ENCODE measurements around the gene C3orf85.
"Not testable (repeated sequence)": the region's sequence is repeated elsewhere in the genome, so short reads cannot be mapped to it uniquely, and the experiment has no call there.

Gene C3orf85, protein sequence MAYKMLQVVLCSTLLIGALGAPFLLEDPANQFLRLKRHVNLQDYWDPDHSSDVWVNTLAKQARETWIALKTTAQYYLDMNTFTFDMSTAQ

DNA sequence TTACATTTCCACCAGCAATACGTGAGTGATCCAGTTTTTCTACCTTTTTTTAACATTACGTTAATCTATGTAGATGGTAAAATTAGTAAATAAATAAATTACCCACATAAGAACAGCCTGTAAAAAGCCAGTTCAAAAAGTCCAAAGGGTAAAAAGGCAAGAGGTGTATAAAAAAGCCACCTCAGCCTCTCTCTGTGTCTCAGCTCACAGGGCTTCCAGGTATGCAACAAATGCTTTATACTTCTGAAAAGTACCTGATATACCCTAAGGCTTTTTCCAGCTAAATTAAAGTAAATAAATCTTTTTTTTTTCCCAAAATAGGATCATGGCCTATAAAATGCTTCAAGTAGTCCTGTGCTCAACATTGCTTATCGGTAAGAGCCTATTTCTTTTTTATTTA, at the start of gene C3orf85:
TSS of gene C3orf85 (plus strand) at position 197 of the 400 bp plus-strand sequence. CDS start at position 326, 129 bp downstream.
- DNase-seq (ENCODE audit: low read depth) = no peak

DNA sequence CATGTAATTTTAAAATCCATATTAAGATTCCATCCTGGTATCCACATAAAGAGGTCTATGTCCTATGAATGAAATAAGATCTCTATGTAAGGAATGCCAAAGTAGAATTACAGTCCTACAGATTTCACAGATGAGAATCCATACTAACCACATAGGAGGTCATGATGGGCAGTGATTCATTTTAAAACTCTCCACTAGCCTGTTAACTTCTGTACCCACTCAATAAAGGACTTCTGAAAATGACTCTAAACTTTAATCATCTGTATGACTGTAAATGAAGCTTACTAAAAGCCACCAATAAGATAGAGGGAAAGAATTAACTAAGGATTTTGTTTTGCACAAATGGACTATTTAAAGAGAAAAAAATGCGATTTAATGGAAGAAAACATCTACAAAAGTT, 47.3 kb upstream of the C3orf85 start:
- DNase-seq (ENCODE audit: low read depth) = no peak

DNA sequence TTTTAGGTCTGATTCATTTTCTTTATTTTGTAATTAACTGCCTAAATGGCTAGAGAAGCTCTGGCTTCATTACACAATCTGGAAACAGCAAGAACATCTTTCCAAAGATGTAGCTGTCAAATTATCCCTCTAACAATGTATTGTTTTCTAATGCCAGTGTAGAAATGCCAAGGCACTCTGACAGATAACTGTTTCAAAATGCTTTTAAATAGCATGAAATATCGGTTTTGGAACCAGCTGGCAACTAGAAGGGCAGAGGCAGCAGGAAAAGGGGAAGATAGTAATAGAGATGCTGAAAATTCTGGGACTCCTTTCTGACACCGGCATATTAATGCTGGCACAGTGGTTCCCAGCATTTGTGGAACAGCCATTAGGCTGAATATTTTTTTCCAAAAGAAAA, 44.7 kb upstream of the C3orf85 start:
- DNase-seq (ENCODE audit: low read depth) = no peak

DNA sequence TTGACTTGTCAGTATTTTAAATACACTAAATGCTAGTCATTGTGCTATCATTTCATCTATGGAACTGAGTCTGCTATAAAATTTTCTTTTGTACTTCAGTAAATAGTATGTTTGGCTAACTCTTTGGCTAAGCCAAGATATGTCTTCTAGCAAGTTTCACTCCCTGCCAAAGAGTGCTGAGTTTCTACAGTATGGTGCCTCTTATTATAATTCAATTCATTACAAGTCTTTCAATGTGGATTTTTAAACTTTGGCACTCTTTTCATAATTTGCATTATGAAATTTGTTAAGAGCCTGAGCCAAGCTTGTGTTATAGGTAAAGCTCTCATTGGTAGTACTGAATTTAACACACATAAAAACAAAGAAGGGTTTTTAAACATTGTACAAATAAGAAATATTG, 43.0 kb upstream of the C3orf85 start:
- DNase-seq (ENCODE audit: low read depth) = no peak

DNA sequence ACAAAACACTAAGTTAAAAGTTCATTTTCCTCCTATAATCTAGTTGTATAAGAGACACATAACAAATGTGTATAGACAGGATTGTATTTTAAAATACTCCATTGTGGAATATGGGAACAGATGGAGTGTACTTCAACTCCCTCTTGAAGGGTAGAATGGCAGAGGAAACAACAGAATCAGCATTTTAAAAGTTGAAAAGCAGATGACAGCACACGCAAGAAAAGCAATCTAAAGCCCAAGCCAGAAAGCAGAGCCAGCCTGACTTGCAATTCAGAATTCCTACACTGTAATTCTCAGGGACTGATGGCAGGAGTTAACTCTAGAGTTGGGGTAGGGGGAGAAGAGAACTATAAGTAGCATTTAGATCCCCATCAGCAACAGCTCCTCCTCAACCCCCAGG, 41.4 kb upstream of the C3orf85 start:
- no peak for DNase-seq (ENCODE audit: low read depth)

DNA sequence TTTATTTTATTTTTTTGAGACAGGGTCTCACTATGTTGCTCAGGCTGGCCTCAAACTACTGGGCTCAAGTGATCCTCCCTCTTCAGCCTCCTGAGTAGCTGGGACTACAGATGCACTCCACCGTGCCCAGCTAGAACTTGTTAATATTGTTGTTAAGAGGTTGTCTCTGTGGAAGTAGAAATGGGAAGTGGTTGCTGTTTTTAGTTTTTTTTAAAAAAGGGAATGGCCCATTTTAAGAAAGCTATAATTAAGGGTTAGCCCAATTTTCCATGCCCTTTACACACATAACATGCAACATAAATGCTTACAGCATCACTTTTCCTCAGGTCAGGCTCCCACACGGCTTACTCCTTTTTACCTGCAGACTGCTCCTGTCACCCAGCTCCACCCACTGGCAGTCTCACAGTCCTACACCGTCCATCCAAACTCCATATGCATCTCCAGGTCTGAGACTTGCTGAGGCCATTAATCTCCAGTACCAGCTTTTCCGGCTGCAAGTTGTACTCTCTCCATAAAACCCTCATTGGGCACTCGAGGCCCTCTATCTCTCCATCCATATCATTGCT, 38.4 kb upstream of the C3orf85 start:
- DNase-seq (ENCODE audit: low read depth) = no peak

DNA sequence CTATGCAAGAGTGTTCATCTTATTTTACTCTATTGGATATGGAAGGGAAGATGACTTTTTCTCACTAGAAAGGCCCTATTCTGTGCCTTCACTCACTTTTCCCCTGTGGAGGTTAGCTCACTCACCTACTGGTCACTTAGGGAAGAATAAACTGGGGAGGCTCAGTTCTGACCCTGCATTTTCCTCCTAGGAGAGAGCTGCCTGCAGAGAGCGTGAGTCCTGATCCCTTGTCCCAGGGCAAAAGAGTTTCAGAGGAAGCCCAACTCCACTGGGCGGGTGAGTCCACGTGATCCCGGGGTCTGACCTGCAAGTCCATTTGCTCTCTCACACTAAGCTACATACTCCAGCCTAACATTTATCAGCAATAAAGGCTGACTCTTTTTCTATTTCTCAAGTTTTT, 26.9 kb upstream of the C3orf85 start:
- DNase-seq (ENCODE audit: low read depth) = no peak

DNA sequence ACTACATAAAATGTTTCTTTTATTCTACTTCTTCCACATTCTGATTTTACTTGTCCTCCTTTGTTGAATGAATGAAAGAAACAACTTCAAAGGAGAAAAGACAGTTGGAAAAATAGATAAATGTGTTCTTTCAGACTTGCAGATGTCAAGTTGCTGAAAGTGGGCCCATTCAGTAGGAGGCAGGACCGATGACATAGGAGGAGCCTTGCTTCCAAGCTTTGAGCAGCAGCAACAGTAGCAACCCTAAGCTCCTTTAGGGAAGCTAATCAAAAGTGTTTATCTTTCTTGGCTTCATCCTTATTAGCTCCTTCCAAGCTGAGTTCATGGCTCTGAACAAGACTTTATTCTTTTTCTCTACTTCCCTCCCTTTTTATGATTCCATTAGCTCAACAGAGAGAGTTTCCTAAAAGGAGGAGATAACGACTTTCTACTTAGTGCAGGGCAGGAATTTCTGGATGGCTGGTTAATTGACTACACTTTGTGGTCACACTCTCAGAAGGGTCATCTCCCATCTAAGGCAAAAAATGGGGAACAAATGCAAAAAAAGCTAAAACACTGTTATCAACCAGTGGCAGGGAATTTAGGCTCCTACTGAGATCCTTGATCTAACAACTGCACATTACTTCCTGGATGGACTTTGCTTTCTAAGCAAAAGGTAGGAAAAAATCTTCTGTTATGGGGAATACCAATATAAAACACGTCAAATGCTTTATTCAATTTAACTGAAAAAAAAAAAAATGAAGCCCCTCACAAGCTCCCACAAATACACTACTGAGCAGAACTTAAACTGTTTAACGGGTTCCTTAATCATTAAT, 23.4 kb upstream of the C3orf85 start:
- DNase-seq (ENCODE audit: low read depth) = no peak

DNA sequence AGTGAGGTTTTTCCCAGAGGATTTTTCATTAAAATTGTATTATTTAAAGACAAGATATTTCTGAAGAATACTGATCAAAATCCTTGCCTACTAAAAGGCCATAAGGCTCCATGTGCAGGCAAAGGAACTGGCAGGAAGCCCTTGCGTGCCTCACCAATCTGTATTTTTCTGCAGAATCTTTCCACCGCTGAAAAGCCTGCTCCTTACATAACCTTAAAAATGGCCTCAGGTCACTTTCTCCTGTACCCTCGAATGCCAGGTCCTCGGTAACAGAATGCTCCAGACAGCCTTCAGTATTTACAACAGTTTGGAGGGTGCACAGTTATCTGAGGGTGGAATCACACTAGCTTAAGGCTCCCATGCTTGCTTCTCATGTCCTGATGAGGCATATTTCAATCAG, 21.8 kb upstream of the C3orf85 start:
- no peak for DNase-seq (ENCODE audit: low read depth)

DNA sequence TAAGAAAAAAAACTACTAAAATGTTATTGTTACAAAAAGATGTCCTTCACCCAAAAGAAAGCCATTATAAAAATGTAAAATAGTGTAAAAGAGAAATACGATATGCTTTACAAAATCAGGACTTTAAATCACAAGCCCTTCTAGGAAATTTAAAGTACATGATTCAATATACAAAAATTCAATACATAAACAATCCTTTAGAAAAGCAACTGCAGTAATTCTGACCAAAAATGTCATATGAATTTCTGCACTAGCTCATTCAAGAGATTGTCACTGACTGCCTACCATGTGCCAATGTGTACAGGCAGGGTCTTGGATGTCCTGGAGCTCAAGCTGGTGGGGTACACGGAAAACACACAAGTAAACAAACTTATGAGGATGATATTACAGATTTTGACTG, 21.1 kb upstream of the C3orf85 start:
- no peak for DNase-seq (ENCODE audit: low read depth)

DNA sequence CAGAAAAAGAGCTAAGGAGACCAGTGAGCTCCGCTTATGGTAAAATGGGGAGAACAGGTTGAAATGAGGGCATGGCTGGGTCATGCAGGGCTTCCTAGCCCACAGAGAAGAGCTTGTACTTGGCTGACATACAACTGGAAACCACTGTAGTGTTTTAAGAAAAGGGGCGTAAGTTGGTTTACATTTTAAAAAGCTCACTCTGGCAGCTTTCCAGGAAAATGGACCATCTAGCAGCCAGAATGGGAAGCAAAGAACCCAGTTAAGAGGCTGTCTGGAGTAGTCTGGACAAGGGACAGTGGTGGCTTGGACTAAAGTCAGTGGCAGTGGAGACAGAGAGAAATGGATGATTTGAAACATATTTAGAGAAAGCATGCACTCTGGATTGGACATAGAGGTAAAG, 20.5 kb upstream of the C3orf85 start:
- no peak for DNase-seq (ENCODE audit: low read depth)

DNA sequence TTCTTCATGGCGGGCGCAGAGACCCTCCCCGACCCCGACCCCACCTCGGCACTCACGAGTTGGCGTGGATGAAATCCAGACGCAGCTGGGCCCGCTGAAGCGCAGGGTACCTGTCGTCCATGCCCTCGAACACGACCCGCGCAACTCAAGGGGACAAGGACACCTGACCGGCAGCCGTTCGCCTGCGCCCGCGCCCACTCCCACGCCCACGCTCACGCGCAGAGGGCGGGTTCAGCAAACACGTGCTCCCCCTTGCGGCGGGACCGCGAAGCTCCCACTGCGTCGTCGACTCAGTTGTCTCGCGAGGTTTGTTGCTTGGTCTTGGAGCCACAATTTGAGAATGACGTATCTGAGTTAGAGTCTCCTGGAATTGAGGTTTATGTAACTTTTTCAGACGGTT, 18.6 kb upstream of the C3orf85 start, which contains the start of gene MORC1:
TSS of gene MORC1 (minus strand) at position 196 of the 400 bp plus-strand sequence. CDS start at position 121, 75 bp downstream.
- DNase-seq (ENCODE audit: low read depth) = no peak

DNA sequence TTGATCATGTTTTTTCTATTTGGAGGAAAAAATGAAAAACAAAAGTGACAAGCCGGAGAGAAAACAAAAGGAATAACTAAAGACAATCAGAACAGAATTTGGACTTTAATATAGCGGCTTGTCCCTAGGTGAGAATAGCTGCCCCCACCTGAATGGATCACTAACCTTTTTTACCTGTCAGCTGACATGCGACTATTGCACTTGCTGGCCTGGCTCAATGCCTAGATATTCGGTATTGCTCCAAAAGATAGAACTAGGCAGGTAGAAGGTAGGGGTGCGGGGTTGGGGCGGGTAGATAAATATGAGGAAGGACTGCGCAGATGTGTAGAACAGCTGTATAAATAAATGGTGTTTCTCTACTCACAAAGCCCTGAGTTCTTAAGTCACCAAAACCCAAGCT, 17.9 kb upstream of the C3orf85 start:
- no peak for DNase-seq (ENCODE audit: low read depth)

DNA sequence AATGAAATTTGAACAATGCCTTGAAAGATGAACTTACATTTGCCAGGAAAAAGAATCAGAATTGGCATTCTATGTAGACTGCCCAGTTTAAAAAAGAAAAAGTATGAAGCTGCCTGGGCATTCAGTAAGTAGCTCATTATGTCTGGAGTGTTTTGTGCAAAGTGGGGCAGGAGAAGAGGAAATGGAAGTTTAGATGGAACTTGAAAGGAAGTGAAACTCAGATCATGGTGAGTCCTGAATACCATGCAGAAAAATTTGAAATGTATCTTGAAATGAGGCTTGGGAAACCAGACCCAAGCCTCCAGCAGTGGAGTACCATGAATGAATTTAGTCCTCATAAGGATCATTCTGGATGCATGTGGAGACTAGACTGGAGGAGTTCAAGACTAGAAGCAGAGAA, 13.8 kb upstream of the C3orf85 start:
- no peak for DNase-seq (ENCODE audit: low read depth)

DNA sequence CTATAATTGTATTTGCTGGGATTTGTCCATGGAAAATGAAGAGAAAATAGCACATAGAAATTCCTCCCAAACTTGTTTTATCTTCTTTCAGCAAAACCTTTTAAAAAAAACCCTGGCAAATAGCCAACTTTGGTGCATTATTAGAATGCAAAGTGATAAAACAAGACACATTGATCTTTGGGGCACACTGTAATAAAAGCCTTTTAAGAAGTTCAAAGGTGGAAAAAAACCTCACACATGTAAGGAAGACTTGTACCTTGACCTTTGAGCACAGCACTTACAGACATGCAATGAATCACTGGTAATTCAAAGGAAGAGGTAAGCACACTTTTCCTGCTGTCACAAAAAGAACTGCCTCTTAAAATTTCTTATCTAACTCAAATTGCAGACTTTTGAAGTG, 10.6 kb upstream of the C3orf85 start:
- no peak for DNase-seq (ENCODE audit: low read depth)

DNA sequence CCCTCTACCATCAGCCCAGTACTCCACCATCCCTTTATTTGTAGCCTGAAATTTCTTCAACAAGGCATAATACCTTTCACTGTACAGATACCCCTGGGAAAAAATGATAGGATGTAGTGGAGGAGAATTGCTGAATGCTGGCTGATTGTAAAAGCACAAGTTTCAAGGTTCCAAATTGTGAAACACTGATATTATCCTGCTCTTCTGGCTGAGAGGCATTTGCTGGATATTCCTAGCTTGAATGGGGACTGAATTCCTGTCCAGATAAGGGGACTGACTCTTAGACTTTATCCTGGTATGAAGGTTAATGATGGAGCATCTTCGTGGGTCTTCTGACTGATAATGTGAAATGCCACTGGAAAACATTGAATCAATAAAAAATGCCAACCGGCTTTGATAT, 9.0 kb upstream of the C3orf85 start:
- no peak for DNase-seq (ENCODE audit: low read depth)

DNA sequence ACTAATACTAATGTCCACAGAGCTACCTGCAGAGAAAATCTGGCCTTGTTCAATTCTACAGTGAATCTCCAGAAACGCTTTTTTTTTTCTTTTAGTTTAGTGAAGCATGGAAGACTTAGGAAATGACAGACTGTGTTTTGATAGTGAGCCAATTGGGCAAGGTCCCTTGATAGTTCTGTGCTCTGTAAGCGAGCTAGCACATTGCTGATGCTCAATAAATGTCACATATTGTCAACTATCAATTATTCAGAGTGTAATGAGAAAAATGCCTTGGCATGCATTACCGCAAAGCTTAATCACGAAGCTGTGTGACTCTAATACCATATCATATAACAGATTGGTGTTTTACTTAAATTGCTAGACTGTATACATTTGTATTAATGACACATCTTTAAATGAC, 5.2 kb upstream of the C3orf85 start:
- no peak for DNase-seq (ENCODE audit: low read depth)

DNA sequence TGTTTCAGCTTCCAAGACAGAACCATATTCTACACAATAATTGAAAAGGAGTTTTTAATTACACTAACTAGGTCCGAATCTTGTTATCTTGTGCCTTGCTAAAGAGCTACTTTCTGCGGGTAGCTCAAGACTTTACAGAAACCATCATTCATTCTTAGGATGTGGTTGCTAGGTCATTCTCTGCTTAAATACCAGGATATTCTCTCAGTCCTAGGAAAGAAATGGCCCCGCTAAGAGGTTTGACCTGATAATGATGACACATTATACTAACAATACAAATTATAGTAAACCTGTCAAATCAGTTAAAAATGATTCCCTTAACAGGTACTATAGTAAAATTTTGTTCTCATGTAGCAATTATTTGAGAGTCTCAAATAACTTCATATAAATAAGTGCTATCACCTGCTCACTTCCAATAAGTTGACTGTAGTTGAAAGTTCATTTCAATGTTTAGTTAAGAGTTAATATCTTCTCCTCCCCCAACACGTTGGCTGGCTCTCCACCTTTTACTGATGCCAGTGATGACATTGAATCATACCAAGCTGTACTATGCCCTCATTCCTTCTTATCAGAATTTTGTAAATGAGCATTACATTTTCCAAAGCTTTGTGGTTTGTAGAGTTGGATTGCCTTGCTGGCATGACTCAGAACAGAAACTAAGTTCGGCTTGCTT, 3.6 kb upstream of the C3orf85 start:
- no peak for DNase-seq (ENCODE audit: low read depth)

DNA sequence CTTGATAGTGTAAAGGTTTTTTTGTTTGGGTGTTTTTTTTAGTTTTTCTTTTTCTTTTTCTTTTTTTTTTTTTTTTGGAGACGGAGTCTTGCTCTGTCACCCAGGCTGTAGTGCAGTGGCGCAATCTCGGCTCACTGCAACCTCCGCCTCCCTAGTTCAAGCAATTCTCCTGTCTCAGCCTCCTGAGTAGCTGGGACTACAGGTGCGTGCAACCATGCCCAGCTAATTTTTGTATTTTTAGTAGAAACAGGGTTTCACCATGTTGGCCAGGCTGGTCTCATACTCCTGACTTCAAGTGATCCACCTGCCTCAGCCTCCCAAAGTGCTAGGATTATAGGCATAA, 3.1 kb upstream of the C3orf85 start:
- DNase-seq (ENCODE audit: low read depth) = not testable (repeated sequence)

DNA sequence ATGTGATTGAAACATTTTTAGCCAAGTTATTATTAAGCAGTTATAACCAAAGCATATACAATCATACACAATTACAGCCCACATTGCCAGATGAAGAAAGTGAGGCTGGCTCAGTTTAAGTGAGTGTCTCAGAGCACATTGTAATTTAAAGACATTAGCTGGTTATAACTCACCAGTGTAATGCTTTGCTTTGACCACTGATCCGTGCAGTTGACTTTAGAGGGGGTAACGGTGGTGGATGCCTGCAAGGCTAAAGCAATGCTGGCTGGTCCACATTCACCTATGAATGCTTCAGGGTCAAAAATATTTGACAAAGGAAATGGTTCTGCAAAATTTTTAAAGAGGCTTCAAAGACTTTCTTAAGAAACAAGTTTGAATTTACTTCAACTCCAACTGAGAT, 1.2 kb downstream of the C3orf85 start:
- DNase-seq (ENCODE audit: low read depth) = no peak

DNA sequence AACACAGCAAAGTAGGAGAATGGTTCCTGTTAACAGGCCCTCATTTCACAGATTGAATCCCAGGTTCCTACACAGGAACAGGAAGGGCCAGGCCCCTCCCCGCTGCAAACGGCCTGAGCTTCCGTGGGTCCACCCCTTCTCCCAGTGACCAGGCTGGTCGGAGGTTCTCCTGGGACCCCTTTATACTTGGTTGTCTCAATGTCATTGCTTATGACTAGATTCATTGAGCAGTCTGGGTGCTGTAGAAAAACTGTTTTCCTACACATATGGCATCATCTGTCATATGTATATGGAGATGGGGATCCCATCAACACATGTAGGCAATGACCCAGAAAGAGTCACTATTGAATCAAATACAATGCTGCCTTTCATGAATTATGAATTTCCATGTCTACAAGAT, 3.8 kb downstream of the C3orf85 start:
- no peak for DNase-seq (ENCODE audit: low read depth)

DNA sequence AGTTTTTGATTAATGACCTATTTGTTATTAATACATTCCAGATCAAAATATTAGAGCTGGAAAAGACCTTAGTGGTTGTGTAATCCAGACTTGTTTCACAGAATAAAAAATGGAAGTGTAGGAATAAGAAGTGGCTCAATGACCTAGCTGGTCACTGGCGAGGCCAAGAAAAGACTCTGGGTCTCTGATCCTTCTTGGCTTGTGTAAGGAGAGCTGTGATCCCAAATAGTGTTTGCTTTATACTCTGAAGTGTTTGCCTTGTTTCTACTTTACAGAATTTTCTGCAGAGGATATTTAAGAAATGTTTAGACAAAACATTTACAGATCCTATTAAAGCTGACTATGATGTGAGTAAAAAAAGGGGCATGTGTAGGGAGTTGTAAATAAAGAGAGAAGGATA, 7.1 kb downstream of the C3orf85 start:
- no peak for DNase-seq (ENCODE audit: low read depth)

DNA sequence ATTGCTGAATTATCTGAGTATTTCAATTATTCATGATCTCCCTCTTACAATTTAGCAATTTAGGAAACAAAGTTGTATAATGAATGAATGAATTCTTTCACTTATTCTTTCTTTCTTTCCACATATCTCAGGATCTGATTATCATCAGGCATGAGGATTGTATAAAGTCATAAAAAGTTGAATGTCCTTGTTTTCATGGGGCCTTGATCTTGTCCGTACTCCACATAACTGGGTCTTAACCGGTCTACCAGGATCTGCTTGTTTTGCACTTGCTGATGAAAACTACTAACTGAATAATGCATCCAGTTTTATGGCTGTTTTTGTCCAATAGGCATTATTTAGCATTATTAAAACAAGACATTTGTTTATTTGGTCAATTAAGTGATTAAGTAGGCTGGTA, 12.6 kb downstream of the C3orf85 start:
- DNase-seq (ENCODE audit: low read depth) = no peak
